ENCODE data around the gene RET. TPM values are rescaled to one million over a fixed set of nuclear protein-coding genes. Genes with fewer than 3 reads are reported as not detected.

RET gene
- total RNA-seq, 3 donors from 2014 or later (not counting 1 experiment from before 2014, with no cell fraction given): 0.16 TPM; not detected in 2

DNA sequence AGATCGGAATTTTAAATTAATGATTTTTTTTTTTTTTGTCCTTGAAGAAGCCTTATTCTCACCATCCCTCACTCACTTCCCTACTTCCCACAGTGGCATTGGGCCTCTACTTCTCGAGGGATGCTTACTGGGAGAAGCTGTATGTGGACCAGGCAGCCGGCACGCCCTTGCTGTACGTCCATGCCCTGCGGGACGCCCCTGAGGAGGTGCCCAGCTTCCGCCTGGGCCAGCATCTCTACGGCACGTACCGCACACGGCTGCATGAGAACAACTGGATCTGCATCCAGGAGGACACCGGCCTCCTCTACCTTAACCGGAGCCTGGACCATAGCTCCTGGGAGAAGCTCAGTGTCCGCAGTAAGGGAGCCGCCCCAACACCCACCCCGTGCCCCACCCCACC, 23.5 kb downstream of the RET start:
- peaks cover 2% of the 10 kb centered on the region for H3K27me3 ChIP-seq (ENCODE audit: control insufficient read depth, insufficient read depth, low read length)
- H3K36me3 Mint-ChIP-seq: no peaks in the 10 kb centered on the region
- H3K9me3 Mint-ChIP-seq: no peaks in the 10 kb centered on the region
- ATAC-seq (no peak), DNase-seq (no peak)
- no peak overlapping the region for H3K27ac Mint-ChIP-seq
- no peaks in the 10 kb centered on the region for H3K36me3 ChIP-seq (ENCODE audit: control insufficient read depth, insufficient read depth, low read length)
- intact Hi-C loops (cut with micrococcal nuclease): no loop called here
- WGBS (ENCODE audit: insufficient coverage): 94% methylated on average over 17 of the region's 17 CpGs
- no peaks in the 10 kb centered on the region for H3K9me3 ChIP-seq (ENCODE audit: control insufficient read depth, insufficient read depth, low read length)
- H3K4me1 ChIP-seq (ENCODE audit: control insufficient read depth, insufficient read depth, low read length): peaks cover 11% of the 10 kb centered on the region
- no peak for TF ChIP-seq CTCF (IDR thresholded peaks at IDR 0.05)
- H3K4me1 Mint-ChIP-seq: peaks cover 0 to 11% of the 10 kb centered on the region in 2 donors
- H3K27ac ChIP-seq (ENCODE audit: low read length): no peak overlapping the region
- H3K27me3 Mint-ChIP-seq (ENCODE audit: low read depth in 2 of 2): peaks cover 18 to 25% of the 10 kb centered on the region in 2 donors
- no peak overlapping the region for H3K4me3 Mint-ChIP-seq
- H3K4me3 ChIP-seq (ENCODE audit: low read length): no peak overlapping the region

GRCh38 chr10:43102063-43102828, 25.4 kb downstream of the RET start:
- WGBS (ENCODE audit: insufficient coverage): 78% methylated on average over 19 of the region's 19 CpGs
- H3K4me3 Mint-ChIP-seq: peak overlapping the region; percentile 50
- DNase-seq (no peak), ATAC-seq (no peak)
- intact Hi-C loops (cut with micrococcal nuclease): no loop called here
- peaks cover 18 to 25% of the 10 kb centered on the region in 2 donors for H3K27me3 Mint-ChIP-seq (ENCODE audit: low read depth in 2 of 2)
- TF ChIP-seq CTCF (IDR thresholded peaks at IDR 0.05): no peak
- Histone ChIP-seq H3K4me3 (ENCODE audit: low read length) (no peak overlapping the region), H3K27me3 (ENCODE audit: control insufficient read depth, insufficient read depth, low read length) (peaks cover 2% of the 10 kb centered on the region), H3K4me1 (ENCODE audit: control insufficient read depth, insufficient read depth, low read length) (peaks cover 30% of the 10 kb centered on the region), H3K36me3 (ENCODE audit: control insufficient read depth, insufficient read depth, low read length) (no peaks in the 10 kb centered on the region), H3K27ac (ENCODE audit: low read length) (no peak overlapping the region), H3K9me3 (ENCODE audit: control insufficient read depth, insufficient read depth, low read length) (no peaks in the 10 kb centered on the region)
- no peaks in the 10 kb centered on the region for H3K36me3 Mint-ChIP-seq
- no peaks in the 10 kb centered on the region for H3K9me3 Mint-ChIP-seq
- H3K4me1 Mint-ChIP-seq: peaks cover 0 to 24% of the 10 kb centered on the region in 2 donors
- H3K27ac Mint-ChIP-seq: no peak overlapping the region

DNA sequence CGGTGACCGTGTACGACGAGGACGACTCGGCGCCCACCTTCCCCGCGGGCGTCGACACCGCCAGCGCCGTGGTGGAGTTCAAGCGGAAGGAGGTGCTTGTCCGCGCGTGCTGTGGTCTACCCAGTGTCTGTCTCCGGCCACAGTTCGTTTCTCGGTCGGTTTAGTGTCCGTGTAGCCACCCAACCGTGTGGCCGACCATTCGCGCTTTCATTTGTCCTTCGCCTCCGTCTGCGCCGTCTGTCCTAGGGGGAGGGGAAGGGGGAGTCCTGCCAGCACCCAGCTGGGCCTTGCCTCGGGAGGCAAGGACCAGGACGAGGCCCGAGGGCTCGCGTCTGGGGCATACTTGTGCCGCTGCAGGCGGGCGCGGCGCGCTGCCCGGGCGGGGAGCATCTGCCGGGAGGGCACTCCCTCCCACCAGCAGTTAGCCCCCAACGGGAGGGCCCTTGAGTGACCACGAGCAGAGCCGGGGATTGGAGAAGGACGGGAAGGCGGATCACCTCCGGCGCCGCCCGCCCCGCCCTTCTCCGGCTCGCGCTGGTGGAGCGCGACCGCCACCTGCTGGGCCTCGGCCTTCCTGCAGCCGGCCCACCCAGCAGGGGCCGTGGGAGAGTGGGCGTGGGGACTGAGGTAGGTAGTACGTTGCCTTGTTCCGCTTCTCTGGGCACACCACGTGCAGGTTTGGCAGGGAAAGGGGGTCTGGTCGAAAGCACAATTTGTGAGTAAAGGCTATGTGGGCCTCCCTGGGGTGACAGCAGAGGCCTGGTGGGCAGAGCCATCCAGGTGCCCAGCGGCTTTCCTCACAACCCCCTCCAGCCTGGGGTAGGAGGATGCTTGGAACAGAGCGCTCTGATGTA, 28.5 kb downstream of the RET start:
- H3K4me1 Mint-ChIP-seq: peaks cover 0 to 24% of the 10 kb centered on the region in 2 donors
- Histone ChIP-seq H3K9me3 (ENCODE audit: control insufficient read depth, insufficient read depth, low read length) (no peaks in the 10 kb centered on the region), H3K4me3 (ENCODE audit: low read length) (peak overlapping the region; percentile 41), H3K36me3 (ENCODE audit: control insufficient read depth, insufficient read depth, low read length) (no peaks in the 10 kb centered on the region), H3K27me3 (ENCODE audit: control insufficient read depth, insufficient read depth, low read length) (peaks cover 2% of the 10 kb centered on the region), H3K27ac (ENCODE audit: low read length) (no peak overlapping the region), H3K4me1 (ENCODE audit: control insufficient read depth, insufficient read depth, low read length) (peaks cover 33% of the 10 kb centered on the region)
- H3K4me3 Mint-ChIP-seq: peak overlapping the region; percentile 85
- H3K9me3 Mint-ChIP-seq: no peaks in the 10 kb centered on the region
- ATAC-seq: peak; percentile 90 to 94 (median 94)
- TF ChIP-seq CTCF (IDR thresholded peaks at IDR 0.05): peak; percentile 100
- peaks cover 15% of the 10 kb centered on the region in 2 donors for H3K27me3 Mint-ChIP-seq (ENCODE audit: low read depth in 2 of 2)
- H3K27ac Mint-ChIP-seq: peak overlapping the region in 1 of 2 donors; percentile 52
- DNase-seq: peak; percentile 78 to 86
- 2% methylated on average over 71 of the region's 71 CpGs for WGBS (ENCODE audit: insufficient coverage)
- H3K36me3 Mint-ChIP-seq: no peaks in the 10 kb centered on the region
- intact Hi-C loops (cut with micrococcal nuclease): loop anchor here (2.0 kb wide), 2 partner anchors 15 to 239 kb away; no protein-coding TSS in a partner anchor
